Upper lobe of right lung (tissue), 1 donor: Measurements from ENCODE around the gene MRPS34. TPM values are rescaled to one million over a fixed set of nuclear protein-coding genes. Genes with fewer than 3 reads are reported as not detected.

Experiments
- ATAC-seq: fragments of 200-7000 bp; cut with Tn5 transposase; one replicate; pipeline ENCODE4 v1.9.1; 2020; ENCODE audit warnings: mild to moderate bottlenecking, moderate library complexity
- DNase-seq: peaks from one replicate; pipeline ENCODE4 v3.0.0-alpha.2; 2020
- H3K27ac ChIP-seq: fragments of 200-600 bp; one replicate; pipeline ENCODE4 v1.8.0; 2022
- H3K27me3 ChIP-seq: fragments of 200-600 bp; one replicate; pipeline ENCODE4 v1.8.0; 2022; ENCODE audit warnings: mild to moderate bottlenecking
- H3K36me3 ChIP-seq: fragments of 200-600 bp; one replicate; pipeline ENCODE4 v1.8.0; 2022
- H3K4me1 ChIP-seq: fragments of 200-600 bp; one replicate; pipeline ENCODE4 v1.8.0; 2022
- H3K4me3 ChIP-seq: fragments of 200-600 bp; one replicate; pipeline ENCODE4 v1.8.0; 2022; ENCODE audit warnings: mild to moderate bottlenecking
- H3K9me3 ChIP-seq: fragments of 200-600 bp; one replicate; pipeline ENCODE4 v1.8.0; 2022
- CTCF ChIP-seq: fragments of 200-600 bp; IDR thresholded peaks from one replicate; pipeline ENCODE4 v1.8.0; 2022; ENCODE audit warnings: antibody characterized with exemption
- intact Hi-C: fragments of 100-400 bp; cut with DNase I; formaldehyde crosslinking; loops from one replicate; pipeline ENCODE4 v1.11.0; 2022
- long read RNA-seq: library from polyadenylated mRNA; unstranded; transcript quantifications from one replicate; pipeline ENCODE4 v2.0.0, GENCODE V29; 2021
- total RNA-seq: library from RNA; stranded (reverse); fragmentation: NEBNext Ultra II Directional; extraction: Animal tissue kit (Norgen Biotek cat#: 25700); gene quantifications from one replicate; pipeline ENCODE4 v1.2.1, GENCODE V29; 2021
- donor health status: DM: no; HTN: yes; CAD: no; lungs with severe emphysema.

Gene MRPS34
- total RNA-seq, result 62.7 TPM
- long read RNA-seq, transcript MRPS34-202 (3 exons, 1,024 nt), result major isoform, 66 of 98 reads
- long read RNA-seq, partial matches to known transcripts, result 4 of 98 reads
- long read RNA-seq, other reads (novel, unspliced or antisense), result 22 of 98 reads

- TF ChIP-seq CTCF, result peak; percentile 76
- peaks cover 29% of the 10 kb centered on the region for H3K4me1 ChIP-seq
- peak; percentile 92 for DNase-seq
- H3K27ac ChIP-seq, result peak within 1 kb of the TSS; percentile 93
- H3K36me3 ChIP-seq, result peaks cover 19% of the 10 kb centered on the region
- peak within 1 kb of the TSS; percentile 90 for H3K4me3 ChIP-seq
- no peaks in the 10 kb centered on the region for H3K27me3 ChIP-seq
- H3K9me3 ChIP-seq, result no peaks in the 10 kb centered on the region
- peak; percentile 83 for ATAC-seq
- intact Hi-C loops, result no loop called here
Observed at GRCh38 chr16:1772908-1773702, at the start of gene MRPS34. Gene MRPS34, minus strand, starts transcription at chr16:1773134. Its CDS starts 15 bp downstream, at chr16:1773119.

GRCh38 chr16:1821861-1822611 lies 49.1 kb upstream of the MRPS34 start:
- intact Hi-C loops, result no loop called here
- H3K36me3 ChIP-seq, result peaks cover 49% of the 10 kb centered on the region
- H3K27me3 ChIP-seq, result no peaks in the 10 kb centered on the region
- ATAC-seq (no peak), DNase-seq (no peak)
- no peaks in the 10 kb centered on the region for H3K9me3 ChIP-seq
- peaks cover 13% of the 10 kb centered on the region for H3K4me1 ChIP-seq
- no peak for TF ChIP-seq CTCF
- no peak overlapping the region for H3K27ac ChIP-seq
- H3K4me3 ChIP-seq, result no peak overlapping the region

GRCh38 chr16:1820946-1821290 lies 48.0 kb upstream of the MRPS34 start:
- H3K9me3 ChIP-seq, result no peaks in the 10 kb centered on the region
- no peak overlapping the region for H3K27ac ChIP-seq
- no peak for ATAC-seq
- no peaks in the 10 kb centered on the region for H3K27me3 ChIP-seq
- peaks cover 13% of the 10 kb centered on the region for H3K4me1 ChIP-seq
- DNase-seq, result no peak
- peaks cover 60% of the 10 kb centered on the region for H3K36me3 ChIP-seq
- no peak overlapping the region for H3K4me3 ChIP-seq
- intact Hi-C loops, result no loop called here
- no peak for TF ChIP-seq CTCF

GRCh38 chr16:1820096-1820945 lies 47.4 kb upstream of the MRPS34 start:
- intact Hi-C loops, result no loop called here
- Histone ChIP-seq H3K4me3 (no peak overlapping the region), H3K27ac (no peak overlapping the region), H3K9me3 (no peaks in the 10 kb centered on the region), H3K36me3 (peaks cover 66% of the 10 kb centered on the region), H3K4me1 (peaks cover 8% of the 10 kb centered on the region), H3K27me3 (no peaks in the 10 kb centered on the region)
- ATAC-seq, result no peak
- TF ChIP-seq CTCF, result no peak
- DNase-seq, result peak; percentile 42

GRCh38 chr16:1819611-1820010 lies 46.7 kb upstream of the MRPS34 start:
- H3K27me3 ChIP-seq, result no peaks in the 10 kb centered on the region
- DNase-seq (no peak), ATAC-seq (no peak)
- no peak overlapping the region for H3K27ac ChIP-seq
- no peak for TF ChIP-seq CTCF
- H3K9me3 ChIP-seq, result no peaks in the 10 kb centered on the region
- intact Hi-C loops, result no loop called here
- H3K4me3 ChIP-seq, result no peak overlapping the region
- peaks cover 2% of the 10 kb centered on the region for H3K4me1 ChIP-seq
- peaks cover 69% of the 10 kb centered on the region for H3K36me3 ChIP-seq
